Calu3 (cell line): ENCODE data around the gene GAK. TPM values are rescaled to one million over a fixed set of nuclear protein-coding genes. Genes with fewer than 3 reads are reported as not detected.

Experiments used
- BruUV-seq: library from RNA; stranded (reverse); fragments of 400-500 nt; replicated peaks from 2 replicates; lab custom pipeline; 2021; lab: Mats Ljungman, UMichigan
- CTCF ChIA-PET: fragments of 300-600 bp; sonication (Branson Sonifier 250); formaldehyde crosslinking; loops from one replicate; lab custom pipeline; 2022; ENCODE audit warnings: antibody characterized with exemption; lab: Charles Lee
- DNase-seq: peaks from one replicate; pipeline ENCODE4 v3.0.0; 2022
- H3K27ac Mint-ChIP-seq: one replicate; pipeline ENCODE4 v1.8.0; 2022; ENCODE audit warnings: mixed read lengths; ENCODE audit not compliant: unreplicated experiment
- H3K27me3 Mint-ChIP-seq: one replicate; pipeline ENCODE4 v1.8.0; 2022; ENCODE audit warnings: mixed read lengths; ENCODE audit not compliant: unreplicated experiment
- H3K36me3 Mint-ChIP-seq: one replicate; pipeline ENCODE4 v1.8.0; 2022; ENCODE audit warnings: mild to moderate bottlenecking, moderate library complexity, mixed read lengths; ENCODE audit not compliant: insufficient read depth, unreplicated experiment
- H3K4me1 Mint-ChIP-seq: one replicate; pipeline ENCODE4 v1.8.0; 2022; ENCODE audit warnings: mild to moderate bottlenecking, low read depth, mixed read lengths; ENCODE audit not compliant: unreplicated experiment
- H3K4me3 Mint-ChIP-seq: one replicate; pipeline ENCODE4 v1.8.0; 2022; ENCODE audit warnings: mild to moderate bottlenecking, low read depth, moderate library complexity, mixed read lengths; ENCODE audit not compliant: unreplicated experiment
- H3K9me3 Mint-ChIP-seq: one replicate; pipeline ENCODE4 v1.8.0; 2022; ENCODE audit warnings: low read depth, mixed read lengths; ENCODE audit not compliant: unreplicated experiment
- CTCF ChIP-seq: fragments of 200-600 bp; IDR thresholded peaks from one replicate; pipeline ENCODE4 v1.8.0; 2022; ENCODE audit warnings: antibody characterized with exemption; ENCODE audit not compliant: unreplicated experiment
- intact Hi-C: fragments of 100-400 bp; cut with micrococcal nuclease; formaldehyde crosslinking; loops from one replicate; pipeline ENCODE4 v1.10.0; 2022; ENCODE audit not compliant: unreplicated experiment
- total RNA-seq: library from RNA; stranded (reverse); gene quantifications from 2 replicates; pipeline ENCODE4 v1.2.3, GENCODE V29; 2022

Gene GAK
- total RNA-seq, 1 experiment from 2014 or later: 94.1 TPM

- no peak overlapping the region for H3K4me3 Mint-ChIP-seq
- TF ChIP-seq CTCF: no peak
- no peaks in the 10 kb centered on the region for H3K4me1 Mint-ChIP-seq
- no peak for DNase-seq
- peaks cover 12% of the 10 kb centered on the region for H3K36me3 Mint-ChIP-seq
- no peak overlapping the region for H3K27ac Mint-ChIP-seq
- intact Hi-C loops: no loop called here
- BruUV-seq: no TSS peak
- CTCF ChIA-PET: no interaction called here
- H3K27me3 Mint-ChIP-seq: no peaks in the 10 kb centered on the region
- no peaks in the 10 kb centered on the region for H3K9me3 Mint-ChIP-seq
These were observed 30.8 kb downstream of the GAK start for GRCh38 chr4:901192-901910.

GRCh38 chr4:900721-901120 is 31.4 kb downstream of the GAK start:
- H3K27me3 Mint-ChIP-seq: no peaks in the 10 kb centered on the region
- no peak overlapping the region for H3K4me3 Mint-ChIP-seq
- intact Hi-C loops: no loop called here
- no peak overlapping the region for H3K27ac Mint-ChIP-seq
- BruUV-seq: no TSS peak
- DNase-seq: no peak
- CTCF ChIA-PET: no interaction called here
- no peak for TF ChIP-seq CTCF
- no peaks in the 10 kb centered on the region for H3K9me3 Mint-ChIP-seq
- no peaks in the 10 kb centered on the region for H3K4me1 Mint-ChIP-seq
- peaks cover 12% of the 10 kb centered on the region for H3K36me3 Mint-ChIP-seq

DNA sequence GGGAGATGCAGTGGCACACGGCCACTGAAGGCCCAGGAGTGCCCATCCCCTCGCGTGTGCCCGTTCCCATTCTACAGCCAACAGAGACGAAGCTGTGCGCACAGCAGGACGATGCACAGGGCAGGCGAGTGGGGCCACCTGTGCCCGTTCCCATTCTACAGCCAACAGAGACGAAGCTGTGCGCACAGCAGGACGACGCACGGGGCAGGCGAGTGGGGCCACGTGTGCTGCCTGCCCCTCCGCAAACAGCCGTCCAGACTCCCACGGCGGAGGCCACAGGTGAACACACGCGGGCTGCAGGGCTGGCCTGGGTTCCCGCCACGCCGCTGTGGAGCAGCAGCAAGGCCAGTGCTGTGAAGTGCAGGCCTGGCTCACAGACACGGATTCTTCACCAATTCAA is 32.0 kb downstream of the GAK start:
- DNase-seq: no peak
- Mint-ChIP-seq H3K4me3 (no peak overlapping the region), H3K9me3 (no peaks in the 10 kb centered on the region), H3K36me3 (peaks cover 12% of the 10 kb centered on the region), H3K4me1 (no peaks in the 10 kb centered on the region), H3K27me3 (no peaks in the 10 kb centered on the region), H3K27ac (no peak overlapping the region)
- TF ChIP-seq CTCF: no peak
- intact Hi-C loops: no loop called here
- CTCF ChIA-PET: no interaction called here
- no TSS peak for BruUV-seq

DNA sequence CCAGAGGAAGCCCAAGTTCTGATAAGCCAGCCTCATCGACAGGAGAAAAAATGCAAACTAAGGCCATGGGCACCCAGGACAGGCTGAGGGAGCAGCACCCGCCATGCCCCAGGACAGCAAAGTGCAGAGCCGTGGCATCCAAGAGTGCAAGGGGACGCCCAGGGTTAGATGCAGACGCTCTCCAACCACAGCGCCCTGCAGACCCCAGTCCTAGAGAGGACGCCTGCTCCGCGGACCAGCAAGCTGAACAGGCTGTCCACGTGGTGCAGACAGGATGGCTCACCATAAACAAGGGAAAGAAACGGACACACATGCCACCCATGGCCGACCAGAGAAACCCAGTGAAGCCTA is 32.6 kb downstream of the GAK start:
- Mint-ChIP-seq H3K27ac (no peak overlapping the region), H3K4me1 (no peaks in the 10 kb centered on the region), H3K27me3 (no peaks in the 10 kb centered on the region), H3K9me3 (no peaks in the 10 kb centered on the region), H3K4me3 (no peak overlapping the region), H3K36me3 (peaks cover 12% of the 10 kb centered on the region)
- BruUV-seq: no TSS peak
- intact Hi-C loops: no loop called here
- DNase-seq: no peak
- CTCF ChIA-PET: no interaction called here
- TF ChIP-seq CTCF: no peak
